Retinal pigment epithelial cell (primary cell): ENCODE data around the gene TMED1.
"Not testable (repeated sequence)": the region's sequence is repeated elsewhere in the genome, so short reads cannot be mapped to it uniquely, and the experiment has no call there.

Experiments
- DNase-seq: peaks from one replicate; pipeline ENCODE4 v3.0.0-alpha.2; 2010; ENCODE audit warnings: low read depth
- H3K4me3 ChIP-seq: 2 replicates; pipeline ENCODE4 v1.5.1; 2011; ENCODE audit warnings: mild to moderate bottlenecking, low read length, control low read depth, moderate library complexity
- TF ChIP-seq, protein P1 (sequence below): conservative IDR thresholded peaks from 2 replicates; pipeline ENCODE4 v1.5.1; 2011; ENCODE audit warnings: low read depth, low read length, control low read depth, inconsistent platforms

Gene TMED1, protein sequence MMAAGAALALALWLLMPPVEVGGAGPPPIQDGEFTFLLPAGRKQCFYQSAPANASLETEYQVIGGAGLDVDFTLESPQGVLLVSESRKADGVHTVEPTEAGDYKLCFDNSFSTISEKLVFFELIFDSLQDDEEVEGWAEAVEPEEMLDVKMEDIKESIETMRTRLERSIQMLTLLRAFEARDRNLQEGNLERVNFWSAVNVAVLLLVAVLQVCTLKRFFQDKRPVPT

DNA sequence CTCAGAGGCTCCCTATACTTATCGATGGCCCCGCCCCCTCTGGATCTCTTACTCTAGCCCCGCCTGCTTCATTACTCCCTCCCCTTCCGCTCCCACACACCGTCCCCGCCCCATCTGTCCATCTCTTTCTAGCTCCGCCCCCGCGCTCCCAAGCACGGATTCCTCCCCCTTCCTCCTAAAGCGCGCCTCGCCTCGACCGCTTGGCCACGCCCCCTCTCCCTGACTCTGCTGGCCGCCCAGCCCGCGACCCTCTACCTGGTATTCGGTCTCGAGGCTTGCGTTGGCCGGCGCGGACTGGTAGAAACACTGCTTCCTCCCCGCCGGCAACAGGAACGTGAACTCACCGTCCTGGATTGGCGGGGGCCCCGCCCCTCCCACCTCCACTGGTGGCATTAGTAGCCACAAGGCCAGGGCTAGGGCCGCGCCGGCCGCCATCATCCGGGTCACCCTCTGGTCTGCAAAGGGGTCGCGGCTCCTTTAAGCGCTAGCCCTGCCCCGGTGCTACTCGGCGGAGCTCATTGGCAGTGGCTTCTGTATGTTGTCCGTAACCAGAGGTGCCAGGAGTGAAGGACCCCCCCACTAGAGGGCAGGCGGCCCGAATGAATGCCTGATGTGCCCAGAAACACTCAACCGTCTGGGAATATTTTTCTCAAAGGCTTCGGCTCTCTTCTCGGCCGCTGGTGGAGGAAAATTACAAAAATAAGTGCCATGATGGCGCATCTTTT is at the start of gene TMED1:
Gene TMED1, minus strand, starts transcription at position 459 of the 725 bp plus-strand sequence. Its CDS starts 21 bp downstream, at position 438.
- peak within 1 kb of the TSS; percentile 69 for H3K4me3 ChIP-seq
- TF ChIP-seq, protein P1, sequence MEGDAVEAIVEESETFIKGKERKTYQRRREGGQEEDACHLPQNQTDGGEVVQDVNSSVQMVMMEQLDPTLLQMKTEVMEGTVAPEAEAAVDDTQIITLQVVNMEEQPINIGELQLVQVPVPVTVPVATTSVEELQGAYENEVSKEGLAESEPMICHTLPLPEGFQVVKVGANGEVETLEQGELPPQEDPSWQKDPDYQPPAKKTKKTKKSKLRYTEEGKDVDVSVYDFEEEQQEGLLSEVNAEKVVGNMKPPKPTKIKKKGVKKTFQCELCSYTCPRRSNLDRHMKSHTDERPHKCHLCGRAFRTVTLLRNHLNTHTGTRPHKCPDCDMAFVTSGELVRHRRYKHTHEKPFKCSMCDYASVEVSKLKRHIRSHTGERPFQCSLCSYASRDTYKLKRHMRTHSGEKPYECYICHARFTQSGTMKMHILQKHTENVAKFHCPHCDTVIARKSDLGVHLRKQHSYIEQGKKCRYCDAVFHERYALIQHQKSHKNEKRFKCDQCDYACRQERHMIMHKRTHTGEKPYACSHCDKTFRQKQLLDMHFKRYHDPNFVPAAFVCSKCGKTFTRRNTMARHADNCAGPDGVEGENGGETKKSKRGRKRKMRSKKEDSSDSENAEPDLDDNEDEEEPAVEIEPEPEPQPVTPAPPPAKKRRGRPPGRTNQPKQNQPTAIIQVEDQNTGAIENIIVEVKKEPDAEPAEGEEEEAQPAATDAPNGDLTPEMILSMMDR, result peak; percentile 27

DNA sequence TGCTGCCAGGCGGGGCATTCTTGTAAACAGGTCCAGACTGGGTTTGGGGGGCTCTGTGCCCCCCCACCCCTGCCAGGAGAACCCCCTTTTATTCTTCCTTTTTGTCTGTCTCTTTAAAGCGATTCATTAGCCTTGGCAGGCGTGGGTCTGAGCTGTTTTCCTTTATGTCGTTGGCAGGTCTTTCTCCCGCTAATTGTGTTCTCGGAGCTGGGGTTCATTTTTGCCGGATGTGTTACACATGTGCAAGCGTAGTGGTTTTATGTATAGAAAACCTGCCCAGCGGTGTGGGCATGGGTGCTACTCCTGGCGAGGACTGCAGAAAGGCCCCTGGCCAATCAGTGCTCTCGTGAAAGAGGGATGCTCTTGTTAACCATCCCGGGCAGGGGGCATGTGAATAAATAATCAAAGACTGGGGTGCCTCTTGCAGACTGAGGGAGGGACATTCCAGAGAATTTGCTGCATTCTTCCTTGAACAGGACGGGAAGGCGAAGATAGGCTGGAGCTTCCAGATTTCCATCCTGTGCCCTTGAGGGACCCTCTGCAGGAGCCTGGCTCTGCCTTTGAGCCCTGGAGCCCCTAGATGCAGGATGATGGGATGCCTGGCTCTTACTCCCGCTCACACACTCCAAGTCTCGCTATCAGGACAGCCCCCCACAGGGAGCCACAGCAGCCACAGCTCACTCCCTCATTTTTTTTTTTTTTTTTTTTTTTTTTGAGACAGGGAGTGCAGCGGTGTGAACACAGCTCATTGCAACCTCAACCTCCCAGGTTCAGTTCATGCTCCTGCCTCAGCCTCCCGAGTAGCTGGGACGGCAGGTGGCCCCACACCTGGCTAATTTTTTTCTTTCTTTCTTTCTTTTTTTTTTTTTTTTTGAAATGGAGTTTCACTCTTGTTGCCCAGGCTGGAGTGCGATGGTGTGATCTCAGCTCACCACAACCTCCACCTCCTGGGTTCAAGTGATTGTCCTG is 49.5 kb upstream of the TMED1 start:
- no peak overlapping the region for H3K4me3 ChIP-seq
- no peak for DNase-seq
- TF ChIP-seq, protein P1, result no peak

More for the DNA sequence above, at the start of gene TMED1:
- peak; percentile 97 for DNase-seq

DNA sequence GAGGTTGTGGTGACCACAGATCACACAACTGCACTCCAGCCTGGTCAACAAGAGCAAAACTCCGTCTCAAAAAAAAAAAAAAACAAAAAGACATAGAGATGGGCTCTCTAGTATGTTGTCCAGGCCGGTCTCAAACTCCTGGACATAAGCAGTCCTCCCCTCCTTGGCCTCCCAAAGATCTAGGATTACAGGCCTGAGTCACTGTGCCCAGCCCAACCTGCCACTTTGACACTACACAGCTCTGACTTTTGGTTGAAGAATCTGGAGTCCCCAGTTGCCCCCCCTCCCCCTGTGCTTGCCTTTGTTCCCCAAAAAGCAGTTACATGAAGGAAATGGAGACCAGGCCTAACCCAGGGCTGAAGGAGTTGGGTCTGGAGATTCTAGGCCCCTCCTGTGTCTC is 48.3 kb upstream of the TMED1 start:
- DNase-seq, result no peak
- no peak overlapping the region for H3K4me3 ChIP-seq
- TF ChIP-seq, protein P1, result no peak

DNA sequence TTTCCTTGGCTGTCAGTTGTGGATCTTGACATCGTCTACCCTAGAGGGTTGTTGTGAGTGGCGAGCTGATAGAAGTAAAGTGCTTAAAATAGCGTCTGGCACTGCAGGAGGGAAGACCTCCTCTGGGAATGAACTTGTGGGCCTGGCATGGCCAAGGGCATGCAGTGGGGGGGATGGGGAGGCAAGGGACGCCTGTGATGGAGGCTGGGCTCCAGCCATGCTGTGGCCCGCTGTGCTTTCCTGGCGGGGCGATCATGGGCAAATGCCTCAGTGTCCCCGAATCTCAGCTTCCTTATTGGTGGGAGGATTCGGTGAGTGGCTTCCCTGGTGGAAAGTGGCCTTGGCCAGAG is 46.1 kb upstream of the TMED1 start:
- TF ChIP-seq, protein P1, result no peak
- DNase-seq, result no peak
- H3K4me3 ChIP-seq, result no peak overlapping the region

DNA sequence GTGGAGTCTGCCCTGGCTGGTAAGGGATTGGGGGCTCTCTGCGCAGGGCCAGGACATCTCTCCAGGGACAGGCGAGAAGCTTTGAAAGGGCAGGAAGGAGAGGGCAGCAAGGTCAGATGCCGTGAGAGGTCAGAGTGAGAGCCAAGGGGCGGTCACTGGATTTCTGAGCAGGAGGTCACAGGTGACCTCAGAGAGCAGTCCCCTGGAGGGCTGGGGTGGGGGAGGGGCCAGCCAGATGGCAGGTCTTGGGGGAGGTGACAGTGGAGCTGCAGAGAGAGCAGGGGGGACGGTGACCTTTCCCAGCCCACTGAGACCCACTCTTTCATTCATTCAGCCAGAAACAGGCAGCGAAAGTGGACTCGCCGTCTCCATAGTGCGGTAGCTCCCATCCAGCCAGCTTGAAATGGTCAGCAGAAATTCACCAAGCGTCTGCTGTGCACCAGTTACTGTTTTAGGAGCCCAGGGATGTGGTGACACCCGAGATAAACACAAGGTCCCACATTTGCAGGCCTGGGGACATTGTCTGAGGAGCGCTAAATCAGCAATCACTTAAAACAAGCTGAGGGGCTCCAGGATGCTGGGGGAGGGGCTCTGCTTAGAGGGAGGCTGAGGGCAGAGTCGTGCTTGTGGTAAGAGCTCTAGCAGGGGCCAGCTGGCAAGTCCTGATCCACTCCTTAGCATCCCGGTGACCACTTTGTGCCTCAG is 45.5 kb upstream of the TMED1 start:
- TF ChIP-seq, protein P1, result no peak
- no peak overlapping the region for H3K4me3 ChIP-seq
- DNase-seq, result no peak

DNA sequence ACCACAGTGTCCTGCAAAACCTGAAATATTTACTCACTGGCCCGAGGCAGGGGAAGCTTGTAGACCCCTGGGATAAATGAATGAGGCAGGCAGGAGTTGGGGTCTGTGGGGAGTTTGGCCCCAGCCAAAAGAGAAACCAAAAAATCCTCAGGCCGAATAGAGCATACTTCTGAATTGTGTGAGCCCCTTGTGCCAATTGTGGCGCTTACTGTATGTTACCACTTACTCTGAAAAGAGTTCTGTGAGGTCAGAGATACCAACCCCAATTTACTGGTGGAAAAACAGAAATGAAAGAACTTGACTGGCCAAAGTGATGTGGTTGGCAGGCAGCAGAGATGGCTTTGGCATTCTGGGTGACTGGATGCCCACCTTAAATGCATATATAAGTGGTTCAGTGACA is 42.2 kb upstream of the TMED1 start:
- no peak for DNase-seq
- TF ChIP-seq, protein P1, result no peak
- H3K4me3 ChIP-seq, result no peak overlapping the region

DNA sequence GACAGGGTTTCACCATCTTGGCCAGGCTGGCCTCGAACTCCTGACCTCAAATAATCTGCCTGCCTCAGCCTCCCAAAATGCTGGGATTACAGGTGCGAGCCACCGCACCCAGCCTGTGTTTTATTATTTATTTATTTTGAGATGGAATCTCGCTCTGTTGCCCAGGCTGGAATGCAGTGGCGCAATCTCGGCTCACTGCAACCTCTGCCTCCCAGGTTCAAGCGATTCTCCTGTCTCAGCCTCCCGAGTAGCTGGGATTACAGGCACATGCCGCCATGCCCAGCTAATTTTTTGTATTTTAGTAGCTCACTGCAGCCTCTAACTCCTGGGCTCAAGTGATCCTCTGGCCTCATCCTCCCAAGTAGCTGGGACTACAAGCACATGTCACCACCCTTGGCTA is 41.6 kb upstream of the TMED1 start:
- DNase-seq, H3K4me3 ChIP-seq: not testable (repeated sequence)
